HUES6 (cell line): ENCODE measurements around the gene SSR1.

ENCODE experiments used
- H3K27ac ChIP-seq: 2 replicates; pipeline ENCODE4 v1.7.0; 2013; ENCODE audit warnings: low read depth, mild to moderate bottlenecking, low read length, inconsistent platforms
- H3K27me3 ChIP-seq: 2 replicates; pipeline ENCODE4 v1.6.1; 2013; ENCODE audit warnings: low read length; ENCODE audit not compliant: control insufficient read depth, insufficient read depth
- H3K36me3 ChIP-seq: 2 replicates; pipeline ENCODE4 v1.6.1; 2013; ENCODE audit warnings: low read length; ENCODE audit not compliant: control insufficient read depth, insufficient read depth
- H3K4me1 ChIP-seq: 2 replicates; pipeline ENCODE4 v1.6.1; 2013; ENCODE audit warnings: low read length; ENCODE audit not compliant: control insufficient read depth, insufficient read depth
- H3K4me3 ChIP-seq: 2 replicates; pipeline ENCODE4 v1.5.1; 2013; ENCODE audit warnings: low read depth, low read length
- H3K9ac ChIP-seq: one replicate; pipeline ENCODE4 v1.6.1; 2013; ENCODE audit warnings: mild to moderate bottlenecking, low read length
- H3K9me3 ChIP-seq: 2 replicates; pipeline ENCODE4 v1.6.1; 2013; ENCODE audit warnings: low read depth, low read length; ENCODE audit not compliant: control insufficient read depth, insufficient read depth

Gene SSR1

GRCh38 chr6:7245668-7246393 is 67.2 kb downstream of the SSR1 start:
- Histone ChIP-seq H3K9ac (no peak overlapping the region), H3K27me3 (no peaks in the 10 kb centered on the region), H3K4me1 (peaks cover 21% of the 10 kb centered on the region), H3K4me3 (no peak overlapping the region), H3K27ac (no peak overlapping the region), H3K36me3 (peaks cover 50% of the 10 kb centered on the region), H3K9me3 (no peaks in the 10 kb centered on the region)

DNA sequence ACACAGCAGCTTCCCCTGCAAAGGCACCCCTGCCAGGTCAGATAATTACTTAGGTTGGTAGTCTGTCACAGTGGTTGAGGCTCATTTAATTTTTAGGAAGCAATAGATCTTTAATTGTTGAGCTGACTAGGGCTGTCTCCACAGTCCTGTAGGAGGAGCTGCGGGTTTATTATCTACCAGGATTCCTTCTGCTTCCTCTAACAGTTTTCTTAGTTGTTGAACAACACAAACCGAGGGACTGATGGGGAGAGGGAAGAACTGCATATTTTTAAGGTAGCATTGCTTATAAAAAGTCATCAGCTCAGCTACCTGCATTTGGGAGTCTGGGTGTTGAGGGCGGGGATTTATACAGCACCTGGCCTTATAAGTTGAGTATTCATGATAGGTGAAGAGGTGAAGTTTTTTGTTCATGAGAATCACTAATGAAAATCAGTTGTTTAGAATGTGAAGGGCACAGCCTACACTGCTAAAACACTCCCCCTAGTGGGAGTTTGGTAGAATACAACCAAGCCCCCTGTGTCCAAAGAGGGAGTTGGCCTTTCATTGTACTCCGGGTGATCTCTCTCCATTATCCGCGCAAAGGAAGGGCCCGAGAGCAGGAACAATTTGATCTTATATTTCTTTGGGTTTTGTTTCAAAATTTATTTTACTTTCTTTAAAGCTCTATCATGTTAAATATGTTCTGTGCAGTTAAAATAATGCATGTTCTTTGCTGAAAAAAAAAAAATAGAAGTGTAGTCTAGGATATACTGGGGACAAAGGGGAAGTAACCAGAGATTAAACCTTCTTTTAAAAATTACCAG is 69.6 kb downstream of the SSR1 start:
- Histone ChIP-seq H3K27ac (peak overlapping the region; percentile 77; the same call in 1 of the 2 replicates), H3K4me1 (peaks cover 28% of the 10 kb centered on the region), H3K9ac (peak overlapping the region; percentile 14), H3K9me3 (no peaks in the 10 kb centered on the region), H3K36me3 (peaks cover 35% of the 10 kb centered on the region), H3K4me3 (no peak overlapping the region; the same call in 1 of the 2 replicates), H3K27me3 (no peaks in the 10 kb centered on the region)

- Histone ChIP-seq H3K27me3 (no peaks in the 10 kb centered on the region), H3K9me3 (no peaks in the 10 kb centered on the region), H3K4me3 (no peak overlapping the region; the same call in 1 of the 2 replicates), H3K36me3 (peaks cover 29% of the 10 kb centered on the region), H3K4me1 (peaks cover 28% of the 10 kb centered on the region), H3K27ac (peak overlapping the region; percentile 77; the same call in 1 of the 2 replicates), H3K9ac (peak overlapping the region; percentile 14)
Measured at GRCh38 chr6:7242835-7243178, 70.2 kb downstream of the SSR1 start.

GRCh38 chr6:7241709-7242645 is 71.0 kb downstream of the SSR1 start:
- H3K36me3 ChIP-seq = peaks cover 21% of the 10 kb centered on the region
- H3K27ac ChIP-seq = peak overlapping the region; percentile 77
- peaks cover 28% of the 10 kb centered on the region for H3K4me1 ChIP-seq
- H3K27me3 ChIP-seq = no peaks in the 10 kb centered on the region
- peak overlapping the region; percentile 29 for H3K9ac ChIP-seq
- no peaks in the 10 kb centered on the region for H3K9me3 ChIP-seq
- H3K4me3 ChIP-seq = no peak overlapping the region

DNA sequence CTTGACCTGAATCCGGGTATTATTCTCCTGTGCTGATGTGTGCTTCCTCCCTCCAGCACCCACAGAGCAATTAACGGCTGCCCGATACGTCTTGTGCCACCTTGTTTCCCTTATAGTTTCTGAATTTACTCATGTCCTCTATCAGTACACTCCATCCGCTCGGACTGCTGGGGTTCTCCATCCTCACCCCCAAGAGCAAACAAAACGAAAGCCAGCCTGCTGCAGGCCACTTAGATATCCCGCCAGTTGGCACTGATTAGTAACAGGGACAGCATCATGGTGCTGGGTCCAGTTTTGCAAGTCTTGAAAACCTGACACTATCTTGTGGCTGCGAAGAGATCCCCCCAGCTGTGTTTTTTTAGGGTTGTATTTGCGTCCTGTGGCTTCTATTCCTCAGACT is 71.8 kb downstream of the SSR1 start:
- Histone ChIP-seq H3K27ac (no peak overlapping the region), H3K36me3 (peaks cover 19% of the 10 kb centered on the region), H3K27me3 (no peaks in the 10 kb centered on the region), H3K9me3 (no peaks in the 10 kb centered on the region), H3K4me1 (peaks cover 28% of the 10 kb centered on the region), H3K9ac (no peak overlapping the region), H3K4me3 (no peak overlapping the region)

- H3K9ac ChIP-seq = no peak overlapping the region
- peaks cover 28% of the 10 kb centered on the region for H3K4me1 ChIP-seq
- peaks cover 17% of the 10 kb centered on the region for H3K36me3 ChIP-seq
- no peak overlapping the region for H3K4me3 ChIP-seq
- no peaks in the 10 kb centered on the region for H3K27me3 ChIP-seq
- no peak overlapping the region for H3K27ac ChIP-seq
- H3K9me3 ChIP-seq = no peaks in the 10 kb centered on the region
Measured at GRCh38 chr6:7240351-7240750, 72.6 kb downstream of the SSR1 start.

- Histone ChIP-seq H3K36me3 (peaks cover 18% of the 10 kb centered on the region), H3K4me1 (peaks cover 28% of the 10 kb centered on the region), H3K27ac (no peak overlapping the region), H3K27me3 (no peaks in the 10 kb centered on the region), H3K9me3 (no peaks in the 10 kb centered on the region), H3K4me3 (no peak overlapping the region), H3K9ac (no peak overlapping the region)
Measured at GRCh38 chr6:7239590-7239948, 73.4 kb downstream of the SSR1 start.

DNA sequence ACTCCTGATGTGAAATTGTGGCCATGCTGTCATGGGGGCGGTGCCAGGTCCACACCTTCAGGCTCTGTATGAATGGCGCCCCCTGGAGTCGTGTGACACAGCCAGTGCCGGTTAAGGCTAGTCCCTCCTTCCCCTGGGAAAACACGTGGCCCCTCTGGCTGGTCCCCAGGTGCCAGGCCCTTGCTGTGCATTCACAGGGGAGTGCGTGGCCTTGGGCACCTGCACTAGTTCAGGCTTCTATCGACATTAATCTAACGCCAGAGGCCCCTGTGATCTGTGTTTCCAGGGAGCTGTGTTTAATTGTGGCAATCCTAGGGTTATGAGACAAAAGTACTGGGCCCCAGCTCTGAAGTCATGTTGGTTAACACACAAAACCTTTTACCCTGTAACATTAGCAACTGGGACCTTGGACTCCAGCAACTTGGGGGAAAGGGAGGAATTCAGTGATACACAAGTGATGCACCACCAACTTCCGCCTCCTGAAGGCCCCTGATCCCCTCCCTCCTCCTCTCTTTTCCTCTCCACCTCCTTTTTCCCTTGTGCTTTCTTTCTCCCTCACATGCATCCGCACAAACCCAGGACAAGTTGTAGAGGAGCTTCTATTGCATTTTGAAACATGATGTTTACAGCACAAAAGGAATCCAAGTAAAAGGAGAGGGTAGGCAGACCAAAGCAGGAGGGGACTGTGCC is 74.0 kb downstream of the SSR1 start:
- no peaks in the 10 kb centered on the region for H3K27me3 ChIP-seq
- H3K4me3 ChIP-seq = no peak overlapping the region
- H3K9ac ChIP-seq = no peak overlapping the region
- H3K27ac ChIP-seq = no peak overlapping the region
- no peaks in the 10 kb centered on the region for H3K9me3 ChIP-seq
- H3K4me1 ChIP-seq = peaks cover 28% of the 10 kb centered on the region
- H3K36me3 ChIP-seq = peaks cover 20% of the 10 kb centered on the region

GRCh38 chr6:7238526-7238899 is 74.5 kb downstream of the SSR1 start:
- H3K27ac ChIP-seq = no peak overlapping the region

GRCh38 chr6:7237653-7238188 is 75.3 kb downstream of the SSR1 start:
- peaks cover 21% of the 10 kb centered on the region for H3K4me1 ChIP-seq
- no peak overlapping the region for H3K9ac ChIP-seq
- H3K36me3 ChIP-seq = peaks cover 25% of the 10 kb centered on the region
- no peak overlapping the region for H3K27ac ChIP-seq
- H3K4me3 ChIP-seq = no peak overlapping the region
- H3K9me3 ChIP-seq = no peaks in the 10 kb centered on the region
- H3K27me3 ChIP-seq = no peaks in the 10 kb centered on the region

More at GRCh38 chr6:7238526-7238899, 74.5 kb downstream of the SSR1 start:
- peaks cover 25% of the 10 kb centered on the region for H3K36me3 ChIP-seq
- H3K4me3 ChIP-seq = no peak overlapping the region
- no peak overlapping the region for H3K9ac ChIP-seq
- H3K27me3 ChIP-seq = no peaks in the 10 kb centered on the region
- H3K9me3 ChIP-seq = no peaks in the 10 kb centered on the region
- H3K4me1 ChIP-seq = peaks cover 28% of the 10 kb centered on the region
